HEK293 (cell line): Measurements from ENCODE around the gene ABCA7.

Experiments
- AEBP2 ChIP-seq: fragments of 450-650 bp; formaldehyde crosslinking; IDR thresholded peaks from 2 replicates; pipeline ENCODE4 v1.5.1; 2016; ENCODE audit warnings: missing biosample characterization, missing genetic modification characterization, borderline replicate concordance
- GLIS1 ChIP-seq: fragments of 450-650 bp; formaldehyde crosslinking; IDR thresholded peaks from 2 replicates; pipeline ENCODE4 v1.5.1; 2016; ENCODE audit warnings: missing biosample characterization, missing genetic modification characterization
- GLIS2 ChIP-seq: fragments of 450-650 bp; formaldehyde crosslinking; IDR thresholded peaks from 2 replicates; pipeline ENCODE4 v1.5.1; 2016; ENCODE audit warnings: missing biosample characterization, missing genetic modification characterization
- KLF16 ChIP-seq: fragments of 450-650 bp; formaldehyde crosslinking; IDR thresholded peaks from 2 replicates; pipeline ENCODE4 v1.5.1; 2017; ENCODE audit warnings: missing biosample characterization, missing genetic modification characterization
- KLF17 ChIP-seq: fragments of 450-650 bp; formaldehyde crosslinking; IDR thresholded peaks from 2 replicates; pipeline ENCODE4 v1.5.1; 2016; ENCODE audit warnings: missing biosample characterization, missing genetic modification characterization
- KLF9 ChIP-seq: fragments of 450-650 bp; formaldehyde crosslinking; IDR thresholded peaks from 2 replicates; pipeline ENCODE4 v1.5.1; 2016; ENCODE audit warnings: missing biosample characterization, missing genetic modification characterization, low read depth
- PATZ1 ChIP-seq: fragments of 450-650 bp; formaldehyde crosslinking; IDR thresholded peaks from 2 replicates; pipeline ENCODE4 v1.5.1; 2016; ENCODE audit warnings: missing biosample characterization, missing genetic modification characterization
- PBX3 ChIP-seq: sonication (generic); formaldehyde crosslinking; IDR thresholded peaks from 2 replicates; pipeline ENCODE4 v1.8.1; 2022; ENCODE audit warnings: mild to moderate bottlenecking, moderate library complexity, missing genetic modification reagents
- SETDB1 ChIP-seq: IDR thresholded peaks from one replicate; pipeline ENCODE4 v1.6.1; 2017; ENCODE audit warnings: mild to moderate bottlenecking, low read length, moderate library complexity, mixed read lengths; ENCODE audit not compliant: insufficient read length
- TRIM28 ChIP-seq: IDR thresholded peaks from 2 replicates; pipeline ENCODE4 v1.6.1; 2011; ENCODE audit warnings: low read length, control low read depth, borderline replicate concordance
- WT1 ChIP-seq: fragments of 450-650 bp; formaldehyde crosslinking; IDR thresholded peaks from 2 replicates; pipeline ENCODE4 v1.5.1; 2016; ENCODE audit warnings: missing biosample characterization, missing genetic modification characterization
- ZBTB17 ChIP-seq: fragments of 450-650 bp; formaldehyde crosslinking; IDR thresholded peaks from 2 replicates; pipeline ENCODE4 v1.5.1; 2016; ENCODE audit warnings: missing biosample characterization, missing genetic modification characterization
- ZBTB21 ChIP-seq: fragments of 450-650 bp; formaldehyde crosslinking; IDR thresholded peaks from 2 replicates; pipeline ENCODE4 v1.5.1; 2017; ENCODE audit warnings: missing biosample characterization, missing genetic modification characterization
- ZBTB8A ChIP-seq: fragments of 450-650 bp; formaldehyde crosslinking; IDR thresholded peaks from 2 replicates; pipeline ENCODE4 v1.5.1; 2016; ENCODE audit warnings: missing biosample characterization, missing genetic modification characterization
- ZFHX2 ChIP-seq: fragments of 450-650 bp; formaldehyde crosslinking; conservative IDR thresholded peaks from 2 replicates; pipeline ENCODE4 v1.5.1; 2016; ENCODE audit warnings: missing biosample characterization, missing genetic modification characterization
- ZIC2 ChIP-seq: fragments of 450-650 bp; formaldehyde crosslinking; IDR thresholded peaks from 2 replicates; pipeline ENCODE4 v1.5.1; 2016; ENCODE audit warnings: missing biosample characterization, missing genetic modification characterization
- ZNF16 ChIP-seq: fragments of 450-650 bp; formaldehyde crosslinking; IDR thresholded peaks from 2 replicates; pipeline ENCODE4 v1.5.1; 2016; ENCODE audit warnings: low read depth, missing biosample characterization, missing genetic modification characterization
- ZNF211 ChIP-seq: fragments of 450-650 bp; formaldehyde crosslinking; IDR thresholded peaks from 2 replicates; pipeline ENCODE4 v1.5.1; 2016; ENCODE audit warnings: low read depth, missing biosample characterization, missing genetic modification characterization
- ZNF24 ChIP-seq: fragments of 450-650 bp; formaldehyde crosslinking; IDR thresholded peaks from 2 replicates; pipeline ENCODE4 v1.5.1; 2016; ENCODE audit warnings: missing biosample characterization, missing genetic modification characterization
- ZNF302 ChIP-seq: fragments of 450-650 bp; formaldehyde crosslinking; IDR thresholded peaks from 2 replicates; pipeline ENCODE4 v1.5.1; 2016; ENCODE audit warnings: missing biosample characterization, missing genetic modification characterization, low read depth
- ZNF394 ChIP-seq: fragments of 450-650 bp; formaldehyde crosslinking; IDR thresholded peaks from 2 replicates; pipeline ENCODE4 v1.5.1; 2016; ENCODE audit warnings: missing biosample characterization, missing genetic modification characterization, mild to moderate bottlenecking, moderate library complexity, borderline replicate concordance
- ZNF404 ChIP-seq: fragments of 450-650 bp; formaldehyde crosslinking; IDR thresholded peaks from 2 replicates; pipeline ENCODE4 v1.5.1; 2017; ENCODE audit warnings: missing biosample characterization, missing genetic modification characterization
- ZNF529 ChIP-seq: fragments of 450-650 bp; formaldehyde crosslinking; IDR thresholded peaks from 2 replicates; pipeline ENCODE4 v1.5.1; 2017; ENCODE audit warnings: missing genetic modification characterization, missing biosample characterization; ENCODE audit not compliant: insufficient replicate concordance
- ZNF530 ChIP-seq: fragments of 450-650 bp; formaldehyde crosslinking; IDR thresholded peaks from 2 replicates; pipeline ENCODE4 v1.5.1; 2016; ENCODE audit warnings: low read depth, missing biosample characterization, missing genetic modification characterization
- ZNF600 ChIP-seq: fragments of 450-650 bp; formaldehyde crosslinking; IDR thresholded peaks from 2 replicates; pipeline ENCODE4 v1.5.1; 2016; ENCODE audit warnings: missing biosample characterization, missing genetic modification characterization
- ZNF623 ChIP-seq: fragments of 450-650 bp; formaldehyde crosslinking; IDR thresholded peaks from 2 replicates; pipeline ENCODE4 v1.5.1; 2016; ENCODE audit warnings: missing biosample characterization, missing genetic modification characterization
- ZNF626 ChIP-seq: fragments of 450-650 bp; sonication (Bioruptor Pico); formaldehyde crosslinking; IDR thresholded peaks from 2 replicates; pipeline ENCODE4 v1.5.1; 2018; ENCODE audit warnings: missing biosample characterization, missing genetic modification characterization, inconsistent platforms
- ZNF645 ChIP-seq: fragments of 450-650 bp; formaldehyde crosslinking; IDR thresholded peaks from 2 replicates; pipeline ENCODE4; 2016; ENCODE audit warnings: missing biosample characterization, missing genetic modification characterization
- ZNF701 ChIP-seq: fragments of 450-650 bp; formaldehyde crosslinking; IDR thresholded peaks from 2 replicates; pipeline ENCODE4 v1.5.1; 2016; ENCODE audit warnings: missing biosample characterization, missing genetic modification characterization
- ZNF768 ChIP-seq: fragments of 450-650 bp; formaldehyde crosslinking; IDR thresholded peaks from 2 replicates; pipeline ENCODE4 v1.5.1; 2018; ENCODE audit warnings: missing biosample characterization, mild to moderate bottlenecking, missing genetic modification characterization
- ZNF785 ChIP-seq: fragments of 450-650 bp; formaldehyde crosslinking; IDR thresholded peaks from 2 replicates; pipeline ENCODE4 v1.5.1; 2016; ENCODE audit warnings: missing biosample characterization, missing genetic modification characterization
- ZSCAN30 ChIP-seq: fragments of 450-650 bp; IDR thresholded peaks from 2 replicates; pipeline ENCODE4 v1.5.1; 2018; ENCODE audit warnings: missing biosample characterization, mild to moderate bottlenecking, missing genetic modification characterization, moderate library complexity

ABCA7 gene

GRCh38 chr19:1113030-1113985 is 73.4 kb downstream of the ABCA7 start (continued):
- TF ChIP-seq ZNF626 (tag by site-specific recombination) (no peak), ZIC2 (tag by site-specific recombination) (peak; percentile 95), KLF9 (tag by site-specific recombination) (peak; percentile 99), ZNF600 (tag by site-specific recombination) (peak; percentile 64; the same call in 1 of the 2 replicates), ZFHX2 (tag by site-specific recombination) (peak; percentile 95), ZSCAN30 (no peak), PBX3 (CRISPR knock-in tag) (no peak), ZNF529 (tag by site-specific recombination) (no peak), SETDB1 (no peak), ZBTB8A (tag by site-specific recombination) (peak; percentile 28; the same call in 1 of the 2 replicates), ZNF302 (no peak), KLF16 (tag by site-specific recombination) (peak; percentile 98), ZNF785 (tag by site-specific recombination) (no peak), KLF17 (tag by site-specific recombination) (peak; percentile 85; the same call in 1 of the 2 replicates), GLIS2 (tag by site-specific recombination) (peak; percentile 78), ZNF404 (no peak), ZBTB21 (tag by site-specific recombination) (0 out of 2 replicates have a peak, but pooled peaks have one; percentile 23), ZNF701 (tag by site-specific recombination) (no peak), ZNF530 (tag by site-specific recombination) (no peak), AEBP2 (tag by site-specific recombination) (no peak), ZNF24 (no peak), TRIM28 (no peak), PATZ1 (tag by site-specific recombination) (peak; percentile 96), ZNF623 (no peak), GLIS1 (tag by site-specific recombination) (peak; percentile 90), ZNF16 (tag by site-specific recombination) (no peak), ZNF394 (tag by site-specific recombination) (no peak), ZNF768 (tag by site-specific recombination) (no peak), ZNF645 (tag by site-specific recombination) (no peak), ZBTB17 (tag by site-specific recombination) (peak; percentile 41; the same call in 1 of the 2 replicates), ZNF211 (tag by site-specific recombination) (no peak), WT1 (tag by site-specific recombination) (no peak)
